ENCODE results near the gene CDC25B. TPM values are rescaled to one million over a fixed set of nuclear protein-coding genes. Genes with fewer than 3 reads are reported as not detected.

Gene CDC25B
- polyA plus RNA-seq, 2 of the 4 experiments (the other 2 are of a cell fraction), result 136 to 150 TPM

DNA sequence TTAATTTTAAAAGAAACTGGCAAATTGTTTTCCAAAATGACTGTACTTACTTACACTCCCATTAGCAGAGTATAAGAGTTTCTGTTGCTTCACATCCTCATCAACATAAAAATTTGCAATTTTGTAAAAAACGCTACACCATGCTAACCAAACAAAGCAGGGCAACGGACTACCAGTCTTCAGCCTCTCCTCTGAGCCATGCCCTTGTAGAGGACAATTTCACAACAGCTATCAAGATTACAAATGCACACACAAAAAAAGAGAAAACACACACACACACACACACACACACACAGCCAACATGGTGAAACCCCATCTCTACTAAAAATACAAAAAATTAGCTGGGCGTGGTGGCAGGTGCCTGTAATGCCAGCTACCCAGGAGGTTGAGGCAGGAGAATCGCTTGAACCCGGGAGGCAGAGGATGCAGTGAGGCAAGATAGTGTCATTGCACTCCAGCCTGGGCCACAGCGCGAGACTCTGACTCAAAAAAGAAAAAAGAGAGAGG lies 24.5 kb upstream of the CDC25B start:
- POLR2A ChIA-PET, result interaction anchor here (0.6 kb wide), 1 partner anchor 46 kb away, joined by 3 read pairs; no protein-coding TSS in a partner anchor
- Histone ChIP-seq H3K4me3 (no peak overlapping the region), H3K4me1 (peaks cover 12% of the 10 kb centered on the region), H3K27ac (no peak overlapping the region), H3K9me3 (no peaks in the 10 kb centered on the region), H3K4me2 (no peak overlapping the region)
- WGBS (ENCODE audit: missing lambda C conversion rate), result 67% methylated on average over 7 of the region's 7 CpGs
- DNase-seq (ENCODE audit: low read depth in 1 of 2, low spot score in 1 of 2) (no peak), ATAC-seq (no peak), FAIRE-seq (no peak)
- CTCF ChIA-PET, result interaction anchor here (0.7 to 72.1 kb wide), 6 partner anchors 7 to 301 kb away, joined by 3 to 2233 read pairs (median 820); partner anchors contain the start of genes ADAM33, ADISSP, CENPB and GFRA4
- TF ChIP-seq SMC3 (IDR thresholded peaks at IDR 0.05), result no peak
- TF ChIP-seq, protein P1, sequence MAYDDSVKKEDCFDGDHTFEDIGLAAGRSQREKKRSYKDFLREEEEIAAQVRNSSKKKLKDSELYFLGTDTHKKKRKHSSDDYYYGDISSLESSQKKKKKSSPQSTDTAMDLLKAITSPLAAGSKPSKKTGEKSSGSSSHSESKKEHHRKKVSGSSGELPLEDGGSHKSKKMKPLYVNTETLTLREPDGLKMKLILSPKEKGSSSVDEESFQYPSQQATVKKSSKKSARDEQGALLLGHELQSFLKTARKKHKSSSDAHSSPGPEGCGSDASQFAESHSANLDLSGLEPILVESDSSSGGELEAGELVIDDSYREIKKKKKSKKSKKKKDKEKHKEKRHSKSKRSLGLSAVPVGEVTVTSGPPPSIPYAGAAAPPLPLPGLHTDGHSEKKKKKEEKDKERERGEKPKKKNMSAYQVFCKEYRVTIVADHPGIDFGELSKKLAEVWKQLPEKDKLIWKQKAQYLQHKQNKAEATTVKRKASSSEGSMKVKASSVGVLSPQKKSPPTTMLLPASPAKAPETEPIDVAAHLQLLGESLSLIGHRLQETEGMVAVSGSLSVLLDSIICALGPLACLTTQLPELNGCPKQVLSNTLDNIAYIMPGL (CRISPR knock-in tag; IDR thresholded peaks at IDR 0.05; ENCODE audit: borderline replicate concordance), result no peak
- TF ChIP-seq ZSCAN20 (CRISPR knock-in tag; IDR thresholded peaks at IDR 0.05), result no peak
- TF ChIP-seq MYC (IDR thresholded peaks at IDR 0.05; ENCODE audit: borderline replicate concordance, low read length), result no peak
- TF ChIP-seq RARB (CRISPR knock-in tag; IDR thresholded peaks at IDR 0.05), result no peak
- TF ChIP-seq MAFK (IDR thresholded peaks at IDR 0.05; ENCODE audit: partially characterized antibody), result no peak
- TF ChIP-seq, protein P2, sequence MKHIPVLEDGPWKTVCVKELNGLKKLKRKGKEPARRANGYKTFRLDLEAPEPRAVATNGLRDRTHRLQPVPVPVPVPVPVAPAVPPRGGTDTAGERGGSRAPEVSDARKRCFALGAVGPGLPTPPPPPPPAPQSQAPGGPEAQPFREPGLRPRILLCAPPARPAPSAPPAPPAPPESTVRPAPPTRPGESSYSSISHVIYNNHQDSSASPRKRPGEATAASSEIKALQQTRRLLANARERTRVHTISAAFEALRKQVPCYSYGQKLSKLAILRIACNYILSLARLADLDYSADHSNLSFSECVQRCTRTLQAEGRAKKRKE (CRISPR knock-in tag; IDR thresholded peaks at IDR 0.05; ENCODE audit: low read depth), result no peak
- TF ChIP-seq HOXB13 (CRISPR knock-in tag; IDR thresholded peaks at IDR 0.05; ENCODE audit: low read depth), result no peak
- no peak for TF ChIP-seq BHLHE40 (IDR thresholded peaks at IDR 0.05; ENCODE audit: low read depth, low read length)
- TF ChIP-seq FOXS1 (CRISPR knock-in tag; IDR thresholded peaks at IDR 0.05), result no peak
- TF ChIP-seq, protein P3, sequence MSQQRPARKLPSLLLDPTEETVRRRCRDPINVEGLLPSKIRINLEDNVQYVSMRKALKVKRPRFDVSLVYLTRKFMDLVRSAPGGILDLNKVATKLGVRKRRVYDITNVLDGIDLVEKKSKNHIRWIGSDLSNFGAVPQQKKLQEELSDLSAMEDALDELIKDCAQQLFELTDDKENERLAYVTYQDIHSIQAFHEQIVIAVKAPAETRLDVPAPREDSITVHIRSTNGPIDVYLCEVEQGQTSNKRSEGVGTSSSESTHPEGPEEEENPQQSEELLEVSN (IDR thresholded peaks at IDR 0.05; ENCODE audit: borderline replicate concordance, low read depth), result no peak
- TF ChIP-seq, protein P4, sequence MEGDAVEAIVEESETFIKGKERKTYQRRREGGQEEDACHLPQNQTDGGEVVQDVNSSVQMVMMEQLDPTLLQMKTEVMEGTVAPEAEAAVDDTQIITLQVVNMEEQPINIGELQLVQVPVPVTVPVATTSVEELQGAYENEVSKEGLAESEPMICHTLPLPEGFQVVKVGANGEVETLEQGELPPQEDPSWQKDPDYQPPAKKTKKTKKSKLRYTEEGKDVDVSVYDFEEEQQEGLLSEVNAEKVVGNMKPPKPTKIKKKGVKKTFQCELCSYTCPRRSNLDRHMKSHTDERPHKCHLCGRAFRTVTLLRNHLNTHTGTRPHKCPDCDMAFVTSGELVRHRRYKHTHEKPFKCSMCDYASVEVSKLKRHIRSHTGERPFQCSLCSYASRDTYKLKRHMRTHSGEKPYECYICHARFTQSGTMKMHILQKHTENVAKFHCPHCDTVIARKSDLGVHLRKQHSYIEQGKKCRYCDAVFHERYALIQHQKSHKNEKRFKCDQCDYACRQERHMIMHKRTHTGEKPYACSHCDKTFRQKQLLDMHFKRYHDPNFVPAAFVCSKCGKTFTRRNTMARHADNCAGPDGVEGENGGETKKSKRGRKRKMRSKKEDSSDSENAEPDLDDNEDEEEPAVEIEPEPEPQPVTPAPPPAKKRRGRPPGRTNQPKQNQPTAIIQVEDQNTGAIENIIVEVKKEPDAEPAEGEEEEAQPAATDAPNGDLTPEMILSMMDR (IDR thresholded peaks at IDR 0.05), result no peak
- TF ChIP-seq MAZ (IDR thresholded peaks at IDR 0.05; ENCODE audit: borderline replicate concordance, low read depth, low read length), result no peak
- TF ChIP-seq CBX8 (IDR thresholded peaks at IDR 0.05), result no peak
- TF ChIP-seq, protein P5, sequence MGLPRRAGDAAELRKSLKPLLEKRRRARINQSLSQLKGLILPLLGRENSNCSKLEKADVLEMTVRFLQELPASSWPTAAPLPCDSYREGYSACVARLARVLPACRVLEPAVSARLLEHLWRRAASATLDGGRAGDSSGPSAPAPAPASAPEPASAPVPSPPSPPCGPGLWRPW (IDR thresholded peaks at IDR 0.05), result no peak
- TF ChIP-seq JUNB (IDR thresholded peaks at IDR 0.05), result no peak
- no peak for TF ChIP-seq FOSL2 (IDR thresholded peaks at IDR 0.05)
- TF ChIP-seq FOSL2 (CRISPR knock-in tag; IDR thresholded peaks at IDR 0.05), result no peak
- TF ChIP-seq, protein P6, sequence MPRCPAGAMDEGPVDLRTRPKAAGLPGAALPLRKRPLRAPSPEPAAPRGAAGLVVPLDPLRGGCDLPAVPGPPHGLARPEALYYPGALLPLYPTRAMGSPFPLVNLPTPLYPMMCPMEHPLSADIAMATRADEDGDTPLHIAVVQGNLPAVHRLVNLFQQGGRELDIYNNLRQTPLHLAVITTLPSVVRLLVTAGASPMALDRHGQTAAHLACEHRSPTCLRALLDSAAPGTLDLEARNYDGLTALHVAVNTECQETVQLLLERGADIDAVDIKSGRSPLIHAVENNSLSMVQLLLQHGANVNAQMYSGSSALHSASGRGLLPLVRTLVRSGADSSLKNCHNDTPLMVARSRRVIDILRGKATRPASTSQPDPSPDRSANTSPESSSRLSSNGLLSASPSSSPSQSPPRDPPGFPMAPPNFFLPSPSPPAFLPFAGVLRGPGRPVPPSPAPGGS (IDR thresholded peaks at IDR 0.05), result no peak
- TF ChIP-seq ZFP36 (IDR thresholded peaks at IDR 0.05; ENCODE audit: borderline replicate concordance, partially characterized antibody), result no peak
- no peak for TF ChIP-seq EHMT2 (IDR thresholded peaks at IDR 0.05; ENCODE audit: low read depth)
